GM18867 (cell line): ENCODE data around the gene ARHGAP21.

Experiments
- ATAC-seq: cut with Tn5 transposase; IDR thresholded peaks from one replicate; pipeline ENCODE4 v1.9.1; 2021; ENCODE audit warnings: mild to moderate bottlenecking, moderate library complexity; ENCODE audit not compliant: unreplicated experiment

ARHGAP21 gene

GRCh38 chr10:24545585-24545984 is 178.1 kb downstream of the ARHGAP21 start:
- no peak for ATAC-seq

- no peak for ATAC-seq
Measured at GRCh38 chr10:24544776-24545175, 178.9 kb downstream of the ARHGAP21 start.

- no peak for ATAC-seq
Measured at GRCh38 chr10:24542314-24543270, 181.1 kb downstream of the ARHGAP21 start.

GRCh38 chr10:24541239-24541753 is 182.4 kb downstream of the ARHGAP21 start:
- no peak for ATAC-seq

GRCh38 chr10:24536636-24537035 is 187.1 kb downstream of the ARHGAP21 start:
- no peak for ATAC-seq

GRCh38 chr10:24533981-24534380 is 189.7 kb downstream of the ARHGAP21 start:
- ATAC-seq, result no peak
